HG03520 (cell line): ENCODE results near the gene WWOX.
"Not testable (repeated sequence)": the region's sequence is repeated elsewhere in the genome, so short reads cannot be mapped to it uniquely, and the experiment has no call there.

ENCODE experiments used
- ATAC-seq: cut with Tn5 transposase; IDR thresholded peaks from one replicate; pipeline ENCODE4 v1.9.1; 2021; ENCODE audit warnings: mild to moderate bottlenecking, moderate library complexity; ENCODE audit not compliant: unreplicated experiment

WWOX gene

DNA sequence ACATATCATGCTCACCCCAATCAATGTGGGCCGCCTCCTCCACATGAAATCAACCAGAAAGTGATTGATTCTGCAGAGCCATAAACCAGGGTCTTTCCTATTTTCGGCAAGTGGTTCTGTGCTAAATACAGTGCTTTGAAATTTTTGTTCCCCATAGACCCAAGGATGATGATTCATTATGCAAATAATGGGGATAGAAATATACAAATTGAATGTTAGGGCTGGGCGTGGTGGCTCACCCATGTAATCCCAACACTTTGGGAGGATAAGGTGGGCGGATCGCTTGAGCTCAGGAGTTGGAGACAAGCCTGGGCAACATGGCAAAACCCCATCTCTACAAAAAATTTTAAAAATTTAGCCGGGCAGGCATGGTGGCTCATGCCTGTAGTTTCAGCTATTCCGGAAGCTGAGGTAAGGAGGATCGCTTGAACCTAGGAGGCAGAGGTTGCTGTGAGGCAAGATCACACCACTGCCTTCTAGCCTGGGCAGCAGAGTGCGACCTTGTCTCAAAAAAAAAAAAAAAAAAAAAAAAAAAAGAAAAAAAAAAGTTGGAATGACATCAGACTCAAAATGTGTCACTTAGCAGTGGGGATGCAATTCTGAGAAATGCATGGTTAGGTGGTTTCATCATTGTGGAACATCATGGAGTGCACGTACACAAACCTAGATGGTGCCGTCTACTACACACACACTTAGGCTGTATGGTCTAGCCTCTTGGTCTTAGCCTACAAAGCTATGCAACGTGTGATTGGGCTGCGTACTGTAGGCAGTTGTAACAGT is 919.4 kb downstream of the WWOX start:
- ATAC-seq = no peak

DNA sequence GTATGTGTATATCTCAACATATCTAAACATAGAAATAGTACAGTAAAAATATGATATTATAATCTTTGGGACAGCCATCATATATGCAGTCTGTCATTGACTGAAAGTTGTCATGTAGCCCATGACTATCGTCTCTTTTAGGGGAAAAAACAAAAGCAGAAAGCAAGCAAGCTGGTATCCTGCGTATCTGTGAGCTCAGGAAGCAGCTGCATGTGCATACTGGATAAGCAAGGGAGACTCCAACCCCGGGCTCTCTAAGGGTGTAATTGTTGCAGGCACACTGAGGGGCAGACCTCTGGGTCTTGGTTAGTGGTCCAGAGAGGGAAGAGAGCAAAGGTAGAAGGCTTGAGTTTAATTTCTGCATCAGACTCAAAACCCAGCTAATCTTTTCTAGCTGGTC is 920.0 kb downstream of the WWOX start:
- ATAC-seq = no peak

DNA sequence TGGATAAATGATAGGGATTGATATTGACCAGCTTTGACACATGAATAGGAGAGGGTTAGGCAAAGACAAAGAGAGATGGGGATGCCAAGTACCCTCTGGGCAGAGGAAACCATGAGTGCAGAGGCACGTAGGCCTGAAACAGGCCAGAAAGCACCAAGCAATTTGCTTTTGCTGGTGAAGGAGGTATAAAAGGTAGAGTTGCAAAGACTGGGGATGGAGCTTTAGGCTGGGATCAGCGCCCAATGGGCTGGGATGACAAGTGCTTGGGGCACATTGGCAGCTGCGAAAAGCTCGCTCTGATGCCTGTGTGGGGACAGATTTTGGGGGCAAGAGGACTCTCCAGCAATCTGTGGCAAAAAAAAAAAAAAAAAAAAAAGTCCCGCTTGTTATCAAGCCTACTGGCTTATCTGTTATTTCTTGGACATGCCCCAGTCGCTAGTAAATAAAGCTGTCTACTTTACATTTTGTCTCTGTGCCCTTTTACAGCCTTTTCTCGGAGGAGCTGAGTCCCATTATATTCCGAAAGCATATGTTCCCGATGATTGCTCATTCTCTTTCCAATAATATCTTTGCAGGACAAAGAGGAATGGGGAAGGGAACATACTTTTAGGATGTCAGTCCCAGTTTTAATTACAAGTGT is 922.7 kb downstream of the WWOX start:
- ATAC-seq = no peak

DNA sequence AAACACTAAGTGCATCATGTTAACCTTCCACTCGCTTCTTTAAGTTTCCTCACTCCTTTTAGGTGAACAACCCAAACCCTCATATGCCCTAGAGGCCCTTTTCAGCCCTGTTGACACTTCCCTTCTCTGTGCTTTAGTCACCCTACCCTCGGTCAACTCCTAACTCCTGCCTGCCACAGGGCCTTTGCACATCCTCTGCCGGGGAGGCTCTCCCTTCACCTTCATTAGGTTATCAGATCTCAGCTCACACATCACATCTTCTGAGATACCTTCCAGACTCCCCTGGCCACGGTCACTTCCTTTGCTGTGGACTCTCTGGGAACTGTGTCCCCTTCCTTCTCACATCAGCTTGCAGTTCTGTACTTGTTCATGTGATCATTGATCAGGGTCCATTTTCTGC is 926.7 kb downstream of the WWOX start:
- no peak for ATAC-seq

- no peak for ATAC-seq
These were observed 937.1 kb downstream of the WWOX start for GRCh38 chr16:79036541-79036940.

DNA sequence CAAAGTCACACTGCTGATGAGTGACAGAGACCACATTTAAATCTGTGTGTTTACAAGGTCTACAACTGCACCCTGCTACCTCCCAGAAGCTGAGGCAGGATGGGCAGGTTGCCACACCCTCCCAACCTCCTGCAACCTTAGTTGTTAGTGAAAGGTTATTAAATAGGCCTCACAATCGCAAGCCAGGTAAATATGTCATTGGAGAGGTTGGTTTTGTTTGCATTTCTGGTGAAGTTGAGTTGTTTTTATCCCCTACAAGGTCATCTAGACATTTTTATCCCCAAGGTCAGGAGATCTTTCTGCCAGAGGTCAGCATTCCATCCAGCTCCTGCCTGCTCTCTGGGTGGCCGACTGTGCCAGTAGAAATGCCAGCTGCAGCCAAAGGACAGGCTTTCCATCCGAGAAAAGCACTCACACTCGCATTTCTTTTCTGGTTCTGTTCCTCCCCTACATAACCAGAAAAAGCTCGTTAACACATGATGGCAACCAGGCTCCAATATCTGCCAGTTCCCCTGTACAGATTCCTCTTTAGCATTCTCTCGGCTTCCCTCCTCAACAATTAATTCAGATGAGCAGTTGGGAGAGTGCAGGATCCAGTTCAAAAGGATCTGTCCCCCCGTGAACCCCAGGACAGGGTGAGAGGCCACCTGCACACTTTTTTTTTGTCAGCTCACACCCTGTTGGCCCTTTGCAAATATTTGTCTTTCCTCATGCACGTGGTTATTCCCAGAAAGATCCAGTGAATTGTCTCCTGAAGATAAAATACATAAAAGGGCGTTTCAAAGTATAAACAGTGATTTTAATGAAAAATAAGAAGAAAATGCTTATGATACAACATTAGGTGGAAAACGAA is 938.3 kb downstream of the WWOX start:
- no peak for ATAC-seq

- no peak for ATAC-seq
These were observed 941.8 kb downstream of the WWOX start for GRCh38 chr16:79041206-79041605.

GRCh38 chr16:79042141-79042540 is 942.7 kb downstream of the WWOX start:
- ATAC-seq = no peak

- no peak for ATAC-seq
These were observed 943.4 kb downstream of the WWOX start for GRCh38 chr16:79042886-79043285.

- ATAC-seq = no peak
These were observed 945.7 kb downstream of the WWOX start for GRCh38 chr16:79045191-79045590.

- no peak for ATAC-seq
These were observed 947.9 kb downstream of the WWOX start for GRCh38 chr16:79047337-79047736.

GRCh38 chr16:79049040-79049439 is 949.6 kb downstream of the WWOX start:
- ATAC-seq = no peak

DNA sequence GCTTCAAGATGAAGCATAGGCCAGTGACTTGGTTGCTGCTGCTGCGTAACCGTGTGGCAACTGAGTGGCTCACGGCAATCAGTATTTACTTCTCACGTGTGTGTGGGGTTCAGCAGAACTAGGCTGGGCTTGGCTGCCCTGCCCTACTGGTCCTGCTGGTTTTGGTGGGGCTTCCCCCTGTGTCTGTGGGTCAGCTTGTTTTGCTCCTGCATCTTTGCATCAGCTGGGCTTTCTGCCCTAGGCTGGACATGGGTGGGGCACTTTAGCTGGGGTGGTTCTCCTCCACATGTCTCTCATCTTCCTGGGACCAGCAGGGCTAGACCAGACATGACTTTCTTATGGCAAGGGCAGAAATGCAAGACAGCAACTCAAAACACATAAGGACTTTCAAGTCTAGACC is 950.6 kb downstream of the WWOX start:
- ATAC-seq = no peak

DNA sequence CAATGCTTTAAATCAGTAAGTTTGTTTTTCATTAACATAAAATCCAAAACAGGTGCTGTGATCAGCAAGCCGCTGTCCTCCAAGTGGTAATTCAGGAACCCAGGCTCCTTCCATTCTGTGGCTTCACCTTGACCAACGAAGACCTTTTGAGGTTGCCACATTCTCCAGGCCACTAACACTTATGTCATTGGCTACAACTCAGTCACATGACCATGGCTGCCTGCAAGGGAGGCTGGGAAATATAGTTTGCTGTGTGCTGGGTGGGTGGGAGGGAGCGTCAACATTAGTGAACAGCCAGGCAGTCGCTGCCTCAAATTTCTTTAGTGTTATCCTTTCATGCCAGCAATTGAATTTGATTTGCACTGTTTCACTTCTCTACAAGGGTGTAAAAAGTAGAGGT is 951.9 kb downstream of the WWOX start:
- no peak for ATAC-seq

DNA sequence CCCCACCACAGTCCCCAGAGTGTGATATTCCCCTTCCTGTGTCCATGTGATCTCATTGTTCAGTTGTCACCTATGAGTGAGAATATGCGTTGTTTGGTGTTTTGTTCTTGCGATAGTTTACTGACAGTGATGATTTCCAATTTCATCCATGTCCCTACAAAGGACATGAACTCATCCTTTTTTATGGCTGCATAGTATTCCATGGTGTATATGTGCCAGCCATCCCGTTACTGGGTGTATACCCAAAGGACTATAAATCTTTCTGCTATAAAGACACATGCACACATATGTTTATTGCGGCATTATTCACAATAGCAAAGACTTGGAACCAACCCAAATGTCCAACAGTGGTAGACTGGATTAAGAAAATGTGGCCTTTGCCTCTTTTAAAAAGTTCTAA is 952.7 kb downstream of the WWOX start:
- ATAC-seq = not testable (repeated sequence)

DNA sequence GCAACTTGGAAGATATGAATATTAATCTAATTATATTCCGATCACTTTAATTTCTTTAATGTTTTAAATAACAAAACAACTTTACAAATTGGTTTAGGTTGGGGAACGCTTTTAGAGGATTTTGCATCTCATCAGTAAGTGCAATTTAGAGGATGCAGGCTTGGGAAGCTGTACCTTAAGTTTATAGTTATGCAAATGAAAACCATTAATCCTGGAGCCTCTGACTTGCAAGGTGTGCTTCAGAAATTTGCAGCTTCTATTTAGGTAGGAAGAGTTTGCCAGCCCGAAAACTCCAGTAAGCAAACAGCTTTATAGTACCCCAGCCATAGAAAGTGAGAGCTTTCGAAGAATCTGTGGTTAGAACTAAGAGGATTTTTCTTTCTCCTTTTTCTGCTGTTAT is 954.1 kb downstream of the WWOX start:
- ATAC-seq = no peak

DNA sequence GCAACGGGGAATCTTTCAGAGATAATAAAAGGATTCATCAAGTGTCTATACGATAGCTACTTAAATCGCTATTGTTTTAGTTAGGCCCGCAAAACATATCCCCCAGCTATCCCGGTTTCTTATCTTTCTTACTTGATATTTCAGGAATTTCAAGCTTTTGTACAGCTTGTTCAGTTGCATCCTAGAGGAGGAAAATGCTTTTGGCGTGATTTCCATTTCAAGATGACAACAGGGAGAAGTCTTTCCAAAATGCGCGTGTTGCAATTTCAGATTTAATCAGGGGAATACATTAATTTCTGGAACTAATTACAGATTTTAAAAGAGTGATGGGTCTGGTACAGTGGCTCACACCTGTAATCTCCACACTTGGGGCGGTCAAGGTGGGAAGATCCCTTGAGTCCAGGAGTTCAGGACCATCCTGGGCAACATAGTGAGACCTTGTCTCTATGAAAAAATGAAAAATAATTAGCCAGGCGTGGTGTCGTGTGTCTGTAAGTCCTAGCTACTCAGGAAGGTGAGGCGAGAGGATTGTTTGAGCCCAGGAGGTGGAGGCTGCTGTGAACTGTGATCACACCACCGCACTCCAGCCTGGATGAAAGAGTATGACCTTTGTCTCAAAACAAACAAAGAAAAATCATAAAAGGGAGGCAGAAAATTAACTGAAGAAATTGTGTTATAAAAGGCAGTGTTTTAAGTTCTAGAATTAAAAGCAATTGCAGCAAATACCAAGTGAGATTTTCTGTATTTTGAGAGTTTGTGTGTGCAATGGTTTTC is 954.9 kb downstream of the WWOX start:
- ATAC-seq = no peak

- ATAC-seq = no peak
These were observed 956.0 kb downstream of the WWOX start for GRCh38 chr16:79055251-79055970.

DNA sequence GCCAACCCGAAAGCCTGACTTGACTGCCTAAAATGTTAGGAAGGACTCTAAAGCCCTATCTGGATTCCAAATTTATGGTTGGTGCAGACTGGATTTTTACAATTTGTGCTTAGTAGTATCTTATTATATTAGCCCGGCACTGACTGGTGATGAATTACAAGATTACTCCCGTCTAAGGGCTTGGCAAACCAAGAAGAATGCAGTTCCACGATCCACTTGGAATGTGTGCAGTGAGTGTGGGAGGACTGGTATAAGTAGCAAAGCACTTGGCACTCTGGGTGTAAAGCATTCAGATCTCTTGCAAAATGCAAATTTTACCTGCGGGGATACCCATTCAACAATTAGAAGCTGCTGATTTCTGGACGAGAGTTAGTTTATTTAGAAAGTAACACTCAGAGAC is 961.7 kb downstream of the WWOX start:
- ATAC-seq = no peak

DNA sequence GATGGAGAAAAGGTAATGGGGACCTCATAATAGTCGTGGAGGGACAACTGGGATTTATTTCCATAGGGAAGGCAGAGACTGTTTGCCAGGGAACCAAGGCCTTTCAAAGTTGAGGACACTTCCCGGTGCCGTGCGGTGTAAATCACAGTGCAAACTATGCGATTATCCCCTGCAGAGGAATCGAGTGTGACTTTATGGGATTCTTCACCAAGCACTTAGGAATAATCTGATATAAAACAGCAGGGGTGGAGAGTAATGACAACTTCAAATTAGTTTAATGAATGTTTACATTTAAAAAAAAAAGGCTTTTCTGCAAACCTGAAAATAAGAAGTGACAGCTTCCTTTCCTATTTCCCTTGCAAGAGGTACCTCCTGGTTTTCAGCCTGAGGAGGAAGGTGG is 962.9 kb downstream of the WWOX start:
- no peak for ATAC-seq
